ENCODE measurements around the gene TDRD12.
"Not testable (repeated sequence)": the region's sequence is repeated elsewhere in the genome, so short reads cannot be mapped to it uniquely, and the experiment has no call there.

DNA sequence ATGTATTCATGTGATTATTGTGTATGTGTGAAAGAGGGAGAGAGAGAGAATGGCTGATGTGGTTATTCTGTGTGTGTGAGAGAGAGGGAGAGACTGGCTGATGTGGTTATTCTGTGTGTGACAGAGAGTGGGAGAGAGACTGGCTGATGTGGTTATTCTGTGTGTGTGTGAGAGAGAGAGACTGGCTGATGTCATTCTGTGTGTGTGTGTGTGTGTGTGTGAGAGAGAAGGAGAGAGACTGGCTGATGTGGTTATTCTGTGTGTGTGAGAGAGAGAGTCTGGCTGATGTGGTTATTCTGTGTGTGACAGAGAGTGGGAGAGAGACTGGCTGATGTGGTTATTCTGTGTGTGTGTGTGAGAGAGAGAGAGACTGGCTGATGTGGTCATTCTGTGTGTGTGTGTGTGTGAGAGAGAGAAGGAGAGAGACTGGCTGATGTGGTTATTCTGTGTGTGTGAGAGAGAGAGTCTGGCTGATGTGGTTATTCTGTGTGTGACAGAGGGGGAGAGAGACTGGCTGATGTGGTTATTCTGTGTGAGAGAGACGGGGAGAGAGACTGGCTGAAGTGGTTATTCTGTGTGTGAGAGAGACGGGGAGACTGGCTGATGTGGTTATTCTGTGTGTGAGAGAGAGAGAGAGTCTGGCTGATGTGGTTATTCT is 26.2 kb downstream of the TDRD12 start:
- TF ChIP-seq POLR2A (IDR thresholded peaks at IDR 0.05; ENCODE audit: low read depth, low read length); GATA2 (IDR thresholded peaks at IDR 0.05; ENCODE audit: insufficient read depth, insufficient read length, low read depth, low read length); JUN (IDR thresholded peaks at IDR 0.05; ENCODE audit: borderline replicate concordance, insufficient read depth, insufficient read length, low read depth); EZH2 (IDR thresholded peaks at IDR 0.05; ENCODE audit: borderline replicate concordance, low read depth, low read length, severe bottlenecking); POLR2AphosphoS5 (IDR thresholded peaks at IDR 0.05; ENCODE audit: insufficient read depth, low read depth, low read length); FOS (IDR thresholded peaks at IDR 0.05; ENCODE audit: borderline replicate concordance, insufficient read depth, low read length); MYC (IDR thresholded peaks at IDR 0.05; ENCODE audit: low read depth, low read length): not testable (repeated sequence)
- TF ChIP-seq, protein P1, sequence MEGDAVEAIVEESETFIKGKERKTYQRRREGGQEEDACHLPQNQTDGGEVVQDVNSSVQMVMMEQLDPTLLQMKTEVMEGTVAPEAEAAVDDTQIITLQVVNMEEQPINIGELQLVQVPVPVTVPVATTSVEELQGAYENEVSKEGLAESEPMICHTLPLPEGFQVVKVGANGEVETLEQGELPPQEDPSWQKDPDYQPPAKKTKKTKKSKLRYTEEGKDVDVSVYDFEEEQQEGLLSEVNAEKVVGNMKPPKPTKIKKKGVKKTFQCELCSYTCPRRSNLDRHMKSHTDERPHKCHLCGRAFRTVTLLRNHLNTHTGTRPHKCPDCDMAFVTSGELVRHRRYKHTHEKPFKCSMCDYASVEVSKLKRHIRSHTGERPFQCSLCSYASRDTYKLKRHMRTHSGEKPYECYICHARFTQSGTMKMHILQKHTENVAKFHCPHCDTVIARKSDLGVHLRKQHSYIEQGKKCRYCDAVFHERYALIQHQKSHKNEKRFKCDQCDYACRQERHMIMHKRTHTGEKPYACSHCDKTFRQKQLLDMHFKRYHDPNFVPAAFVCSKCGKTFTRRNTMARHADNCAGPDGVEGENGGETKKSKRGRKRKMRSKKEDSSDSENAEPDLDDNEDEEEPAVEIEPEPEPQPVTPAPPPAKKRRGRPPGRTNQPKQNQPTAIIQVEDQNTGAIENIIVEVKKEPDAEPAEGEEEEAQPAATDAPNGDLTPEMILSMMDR (IDR thresholded peaks at IDR 0.05; ENCODE audit: extremely low read depth in 1 of 2, insufficient read depth in 1 of 2, low read depth in 1 of 2, low read length in 2 of 2): not testable (repeated sequence)
- TF ChIP-seq, protein P2, sequence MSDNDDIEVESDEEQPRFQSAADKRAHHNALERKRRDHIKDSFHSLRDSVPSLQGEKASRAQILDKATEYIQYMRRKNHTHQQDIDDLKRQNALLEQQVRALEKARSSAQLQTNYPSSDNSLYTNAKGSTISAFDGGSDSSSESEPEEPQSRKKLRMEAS (IDR thresholded peaks at IDR 0.05; ENCODE audit: insufficient read depth, insufficient read length): not testable (repeated sequence)
